ENCODE measurements around the gene PUS3.

DNA sequence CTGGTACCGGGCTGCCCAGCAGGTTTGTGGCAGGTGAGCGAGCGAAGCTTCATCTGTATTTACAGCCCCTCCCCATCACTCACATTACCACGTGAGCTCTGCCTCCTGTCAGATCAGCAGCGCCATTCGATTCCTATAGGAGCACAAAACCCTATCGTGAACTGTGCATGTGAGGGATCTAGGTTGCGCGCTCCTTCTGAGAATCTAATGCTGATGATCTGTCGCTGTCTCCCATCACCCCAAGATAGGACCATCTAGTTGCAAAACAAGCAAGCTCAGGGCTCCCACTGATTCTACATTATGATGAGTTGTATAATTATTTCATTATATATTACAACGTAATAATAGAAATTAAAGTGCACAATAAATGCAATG lies 27.1 kb upstream of the PUS3 start:
- TF ChIP-seq EP300 (IDR thresholded peaks at IDR 0.05) (no peak), POLR2A (IDR thresholded peaks at IDR 0.05) (no peak)
- TF ChIP-seq, protein P1, sequence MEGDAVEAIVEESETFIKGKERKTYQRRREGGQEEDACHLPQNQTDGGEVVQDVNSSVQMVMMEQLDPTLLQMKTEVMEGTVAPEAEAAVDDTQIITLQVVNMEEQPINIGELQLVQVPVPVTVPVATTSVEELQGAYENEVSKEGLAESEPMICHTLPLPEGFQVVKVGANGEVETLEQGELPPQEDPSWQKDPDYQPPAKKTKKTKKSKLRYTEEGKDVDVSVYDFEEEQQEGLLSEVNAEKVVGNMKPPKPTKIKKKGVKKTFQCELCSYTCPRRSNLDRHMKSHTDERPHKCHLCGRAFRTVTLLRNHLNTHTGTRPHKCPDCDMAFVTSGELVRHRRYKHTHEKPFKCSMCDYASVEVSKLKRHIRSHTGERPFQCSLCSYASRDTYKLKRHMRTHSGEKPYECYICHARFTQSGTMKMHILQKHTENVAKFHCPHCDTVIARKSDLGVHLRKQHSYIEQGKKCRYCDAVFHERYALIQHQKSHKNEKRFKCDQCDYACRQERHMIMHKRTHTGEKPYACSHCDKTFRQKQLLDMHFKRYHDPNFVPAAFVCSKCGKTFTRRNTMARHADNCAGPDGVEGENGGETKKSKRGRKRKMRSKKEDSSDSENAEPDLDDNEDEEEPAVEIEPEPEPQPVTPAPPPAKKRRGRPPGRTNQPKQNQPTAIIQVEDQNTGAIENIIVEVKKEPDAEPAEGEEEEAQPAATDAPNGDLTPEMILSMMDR (IDR thresholded peaks at IDR 0.05) = no peak
